Smooth muscle cell of the brain vasculature (primary cell): ENCODE data around the gene PACRG.

Experiments
- DNase-seq: peaks from one replicate; pipeline ENCODE4 v3.0.0-alpha.2; 2012; ENCODE audit warnings: low read depth, low spot score

The PACRG gene

GRCh38 chr6:162710419-162710818, 17.4 kb upstream of the PACRG start:
- DNase-seq: no peak

DNA sequence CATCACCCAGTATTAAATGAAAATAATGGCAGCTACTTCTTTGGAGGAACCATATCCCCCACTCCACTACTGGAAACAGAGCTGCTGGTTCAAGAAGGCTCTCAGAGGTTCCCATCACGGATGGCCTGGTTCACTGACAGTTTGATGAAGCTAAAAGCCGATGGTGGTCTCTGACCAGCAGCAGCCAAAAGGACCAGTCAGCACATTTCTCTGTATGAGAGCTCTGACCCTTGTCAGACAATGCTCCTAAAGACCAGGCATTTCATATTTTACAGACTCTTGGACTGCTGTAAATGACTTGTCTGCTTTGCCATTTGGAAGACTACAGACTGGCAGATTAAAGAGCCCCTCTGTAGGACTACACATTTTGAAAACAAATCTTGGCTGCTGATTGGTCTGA, 16.8 kb upstream of the PACRG start:
- no peak for DNase-seq

- DNase-seq: no peak
Measured at GRCh38 chr6:162711376-162711775, 16.4 kb upstream of the PACRG start.

DNA sequence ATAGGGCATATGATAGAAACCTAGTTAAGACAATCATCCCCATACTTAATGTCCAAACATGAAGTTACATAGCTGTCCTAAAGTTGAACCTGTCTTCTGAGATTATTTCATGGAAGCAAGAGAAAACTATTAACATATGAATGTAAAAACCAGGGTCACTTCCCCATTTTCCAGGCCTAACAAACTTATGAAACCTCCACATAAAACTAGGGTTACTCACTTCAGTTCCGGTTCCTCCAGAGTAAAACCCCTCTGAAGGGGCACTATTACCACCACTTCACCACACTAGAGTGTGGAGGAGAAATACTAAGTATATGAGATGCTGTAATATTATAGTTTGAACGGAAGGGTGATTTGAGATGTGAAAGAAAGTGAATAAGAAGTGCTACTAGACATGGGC, 15.1 kb upstream of the PACRG start:
- DNase-seq: no peak

DNA sequence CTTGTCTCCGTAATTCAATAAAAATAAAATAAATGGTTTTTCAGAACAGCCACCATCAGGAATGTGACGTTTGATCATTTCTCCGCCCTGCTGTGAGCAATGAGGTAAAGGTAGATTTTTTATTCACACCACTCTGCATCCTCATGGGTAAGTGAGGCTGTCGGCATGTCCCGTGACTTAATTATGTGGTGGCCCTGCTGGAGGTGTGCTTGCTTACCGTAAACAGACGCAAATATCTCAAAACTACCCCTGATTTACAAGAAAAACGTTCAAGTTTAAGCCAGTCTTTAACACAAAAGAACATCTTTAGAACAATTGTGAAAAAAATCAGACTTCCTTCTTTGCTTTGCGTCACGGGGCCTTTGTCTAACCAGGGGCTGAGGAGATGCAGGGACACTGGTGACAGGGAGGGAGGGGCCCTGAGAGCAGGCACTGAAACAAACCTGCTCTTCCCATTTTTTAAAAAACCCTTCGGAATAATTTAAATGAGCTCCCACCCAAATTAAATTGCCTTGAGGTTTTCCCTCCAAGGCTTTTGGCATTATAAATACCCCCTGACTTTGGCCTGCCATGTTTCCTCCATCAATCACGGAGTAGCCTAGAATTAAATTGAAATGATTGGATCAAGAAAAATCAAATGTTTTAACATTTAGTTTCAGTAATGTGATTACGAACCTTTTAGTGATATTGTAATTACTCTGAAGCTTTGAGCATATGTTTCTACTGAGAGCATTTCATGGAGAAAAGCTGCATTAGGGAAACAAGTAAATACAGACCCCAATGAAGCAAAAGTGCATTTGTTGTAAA, 13.6 kb upstream of the PACRG start:
- DNase-seq: no peak

GRCh38 chr6:162715601-162716000, 12.2 kb upstream of the PACRG start:
- no peak for DNase-seq

- no peak for DNase-seq
Measured at GRCh38 chr6:162719528-162719927, 8.2 kb upstream of the PACRG start.

DNA sequence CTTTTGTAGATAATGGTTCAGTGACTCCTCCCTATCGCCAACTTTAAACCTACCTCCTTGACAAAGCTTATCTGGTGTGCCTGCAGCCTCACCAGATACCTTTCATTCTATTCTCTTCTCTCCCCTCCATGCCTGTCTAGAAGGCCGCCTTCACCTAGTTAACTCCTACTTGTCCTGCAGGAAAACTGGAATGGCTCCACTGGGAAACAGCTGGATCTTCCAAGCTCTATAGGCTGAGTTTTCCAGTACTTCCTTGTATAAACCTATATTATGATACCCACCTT, 6.4 kb upstream of the PACRG start:
- no peak for DNase-seq

- DNase-seq: no peak
Measured at GRCh38 chr6:162722226-162722625, 5.5 kb upstream of the PACRG start.

DNA sequence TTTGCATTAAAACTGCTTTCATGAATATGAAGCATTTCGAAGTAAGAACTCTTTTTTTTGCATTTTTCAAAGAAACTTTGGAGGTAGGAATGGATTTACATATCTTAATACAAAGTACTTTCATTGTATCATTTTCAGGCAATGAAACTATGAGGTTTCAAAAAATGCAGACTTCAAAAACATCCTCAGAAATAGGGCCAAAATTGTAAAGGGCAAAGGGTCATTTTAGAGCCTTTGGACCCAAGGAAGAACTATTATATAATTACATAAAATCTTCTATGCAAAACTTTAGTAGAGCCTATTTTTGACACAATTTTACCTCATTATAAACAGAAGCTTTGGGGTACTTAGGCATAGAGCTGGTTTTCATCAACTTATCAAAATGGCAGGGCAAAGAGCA, 5.1 kb upstream of the PACRG start:
- no peak for DNase-seq

DNA sequence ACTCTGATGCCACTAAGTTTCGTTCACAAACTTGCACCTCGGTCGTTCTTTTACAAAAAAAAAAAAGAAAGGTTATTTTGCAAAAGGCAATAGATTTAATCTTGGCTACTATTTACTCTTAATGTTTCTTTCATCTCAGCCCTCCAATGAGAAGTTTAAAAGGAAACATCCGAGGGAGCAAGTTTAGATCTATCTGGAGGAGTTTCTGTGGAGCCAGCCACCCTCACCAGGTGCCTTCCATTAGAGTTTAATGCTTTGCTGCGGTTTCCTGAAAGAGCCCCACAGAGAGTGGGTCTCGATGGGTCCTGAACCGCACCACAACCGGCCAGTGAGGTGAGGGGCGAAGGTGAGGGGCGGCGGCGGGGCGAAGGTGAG, 840 bp upstream of the PACRG start:
- DNase-seq: no peak

DNA sequence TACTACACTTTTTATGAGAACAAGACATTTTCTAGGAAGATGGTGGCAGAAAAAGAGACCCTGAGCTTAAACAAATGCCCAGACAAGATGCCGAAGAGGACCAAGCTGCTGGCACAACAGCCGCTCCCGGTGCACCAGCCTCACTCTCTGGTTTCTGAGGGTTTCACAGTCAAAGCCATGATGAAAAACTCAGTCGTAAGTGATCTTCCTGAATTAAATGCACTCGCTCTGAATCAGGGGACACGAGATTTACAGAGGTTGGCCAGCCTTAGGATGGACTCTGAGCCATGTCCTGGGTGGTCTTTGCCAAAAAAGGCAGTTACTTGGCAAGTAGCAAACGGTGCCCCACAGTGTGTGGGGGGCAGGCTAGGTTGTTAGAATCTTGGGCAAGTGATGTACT, 423 bp downstream of the PACRG start:
- no peak for DNase-seq

GRCh38 chr6:162728706-162729105, 932 bp downstream of the PACRG start:
- DNase-seq: no peak

DNA sequence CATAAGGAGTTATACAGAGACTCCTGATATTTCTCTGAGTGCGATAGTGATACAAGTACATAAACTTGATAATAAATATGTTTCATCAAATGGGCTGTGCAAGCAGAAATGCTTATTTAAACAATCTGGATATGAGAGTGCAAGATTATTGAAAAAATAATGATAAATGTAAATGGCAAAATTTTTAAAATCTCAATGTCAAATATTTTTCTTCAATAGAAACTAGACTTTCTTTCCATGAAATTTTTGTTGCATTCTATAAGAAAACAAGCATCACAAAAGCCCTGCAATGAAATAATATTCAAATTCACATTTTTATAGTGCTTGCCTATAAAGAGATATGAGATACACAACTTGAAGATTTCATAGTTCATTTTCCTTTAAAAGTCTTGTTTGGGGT, 2.7 kb downstream of the PACRG start:
- no peak for DNase-seq

DNA sequence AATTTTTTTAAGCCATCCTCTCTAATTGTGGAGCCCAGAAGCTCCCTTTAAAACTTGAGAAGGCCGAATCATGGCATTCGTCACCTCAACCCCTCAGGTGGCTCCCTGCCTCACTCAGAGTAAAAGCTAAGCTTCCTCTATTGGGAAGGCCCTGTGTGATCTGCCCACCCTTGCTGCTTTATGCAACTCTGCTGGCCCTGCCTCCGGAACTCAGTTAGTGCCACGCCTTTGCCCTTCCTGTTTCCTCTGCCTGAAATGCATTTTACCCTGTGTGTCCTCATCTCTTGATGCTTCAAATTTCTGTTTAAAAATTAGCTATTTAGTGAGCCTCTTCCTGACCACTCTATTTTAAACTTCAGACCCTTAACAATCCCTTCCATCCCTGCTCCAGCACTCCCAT, 5.7 kb downstream of the PACRG start:
- DNase-seq: no peak

- no peak for DNase-seq
Measured at GRCh38 chr6:162736961-162737360, 9.2 kb downstream of the PACRG start.

DNA sequence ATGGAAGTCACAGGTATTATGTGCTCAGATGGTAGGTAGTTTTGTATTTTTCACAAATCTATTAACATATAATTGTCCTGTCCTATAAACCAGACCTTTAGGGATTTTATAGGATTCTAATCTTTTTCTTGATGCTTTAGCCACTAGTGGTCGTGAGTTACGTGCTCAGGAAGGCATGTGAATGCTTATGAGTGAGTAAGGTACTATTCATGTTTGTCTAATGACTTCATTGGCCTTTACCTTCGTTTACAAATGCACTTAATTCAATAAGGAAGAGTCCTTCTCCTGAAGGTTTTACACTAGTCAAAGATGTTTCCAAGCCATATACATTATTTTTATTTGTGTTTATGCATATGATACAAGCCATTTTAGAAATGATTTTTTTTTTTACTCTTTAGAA, 23.0 kb downstream of the PACRG start:
- DNase-seq: no peak

GRCh38 chr6:162751211-162751859, 23.6 kb downstream of the PACRG start:
- DNase-seq: no peak

- DNase-seq: no peak
Measured at GRCh38 chr6:162753775-162754174, 26.0 kb downstream of the PACRG start.

- no peak for DNase-seq
Measured at GRCh38 chr6:162770136-162770535, 42.4 kb downstream of the PACRG start.

DNA sequence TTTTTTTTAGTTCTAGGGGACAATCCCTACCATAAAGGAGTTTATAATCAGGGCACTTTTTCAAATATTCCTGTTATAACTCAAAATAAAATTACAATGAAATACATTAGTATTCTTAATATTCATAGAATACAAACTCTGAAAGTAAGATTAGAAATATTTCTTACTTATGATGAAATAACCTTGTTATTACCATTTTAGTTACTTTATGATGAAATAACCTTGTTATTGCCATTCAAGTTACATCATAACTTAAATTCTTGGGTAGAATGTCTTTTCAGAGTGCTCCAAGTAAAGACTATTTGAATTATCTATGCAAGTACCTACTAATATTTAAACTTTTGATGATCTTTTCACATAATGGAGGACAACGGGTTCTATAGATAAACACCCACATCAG, 43.2 kb downstream of the PACRG start:
- no peak for DNase-seq

DNA sequence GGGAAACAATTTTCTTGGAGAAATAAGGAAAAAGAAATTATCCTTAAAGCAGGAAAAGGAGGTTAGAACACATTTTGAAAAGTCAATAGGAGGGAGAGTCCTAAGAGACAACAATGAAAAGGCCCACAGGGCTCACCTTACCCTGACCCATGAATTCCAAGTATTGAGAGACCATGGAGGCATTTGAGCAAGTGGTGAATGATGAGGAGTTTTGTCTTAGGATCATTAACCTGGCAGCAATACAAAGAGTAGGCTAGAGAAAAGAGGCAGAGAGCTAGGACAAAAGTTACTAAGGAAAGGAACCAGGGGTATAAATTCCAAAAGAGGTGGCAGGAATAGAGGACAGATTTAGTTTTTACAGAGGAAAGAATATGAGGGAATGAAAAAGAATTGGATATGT, 44.7 kb downstream of the PACRG start:
- DNase-seq: no peak

GRCh38 chr6:162773996-162774395, 46.2 kb downstream of the PACRG start:
- DNase-seq: no peak

DNA sequence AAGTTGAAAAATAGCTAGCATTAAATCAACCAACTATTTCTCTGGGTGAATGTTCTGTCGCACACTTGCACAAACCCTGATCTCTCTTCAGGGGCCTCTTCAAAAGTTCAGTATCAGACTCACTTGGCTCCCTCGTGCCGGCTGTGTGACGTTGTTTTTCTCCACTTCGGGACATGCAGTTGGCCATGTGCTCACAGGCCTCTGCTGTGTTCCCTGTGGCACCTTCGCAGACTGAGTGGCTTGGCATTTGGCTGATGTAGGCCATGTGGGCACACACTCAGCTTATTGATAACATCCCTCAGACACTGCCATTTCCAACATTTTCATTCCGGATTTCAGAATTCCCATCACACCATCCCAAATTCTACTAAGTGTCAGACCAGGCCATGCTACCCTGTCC, 49.3 kb downstream of the PACRG start:
- DNase-seq: no peak
